Measurements from ENCODE around the gene PPP6R2.

GRCh38 chr22:50309601-50309991 is 33.5 kb upstream of the PPP6R2 start:
- TF ChIP-seq EZH2 (IDR thresholded peaks at IDR 0.05; ENCODE audit: low read length) (no peak), CTCF (optimal IDR thresholded peaks at IDR 0.05 in 1 of 3, IDR thresholded peaks at IDR 0.05 in 1 of 3, conservative IDR thresholded peaks at IDR 0.05 in 1 of 3; ENCODE audit: extremely low read depth in 1 of 3, insufficient read depth in 2 of 3, low read length in 3 of 3) (no peak)

Data from keratinocyte (primary cell).